B cell (primary cell): ENCODE measurements around the gene GPHN. TPM values are rescaled to one million over a fixed set of nuclear protein-coding genes. Genes with fewer than 3 reads are reported as not detected.

Experiments
- ATAC-seq: fragments of 200-7000 bp; cut with Tn5 transposase; one replicate; pipeline ENCODE4 v1.10.0; 2021; ENCODE audit warnings: low read depth, mild to moderate bottlenecking, moderate number of reproducible peaks, moderate library complexity
- CTCF ChIA-PET: fragments of 350-600 bp; sonication (Branson Sonifier 250); formaldehyde crosslinking; loops from one replicate; lab custom pipeline; 2021; ENCODE audit warnings: antibody characterized with exemption, inconsistent platforms; lab: Charles Lee
- POLR2A ChIA-PET: fragments of 350-600 bp; sonication (Branson Sonifier 250); formaldehyde crosslinking; loops from one replicate; lab custom pipeline; 2021; ENCODE audit warnings: antibody characterized with exemption; lab: Charles Lee
- DNase-seq: peaks from one replicate; pipeline ENCODE4 v3.0.0; 2013
- H2AFZ ChIP-seq: 2 replicates; pipeline ENCODE4 v1.6.1; 2012; ENCODE audit warnings: mild to moderate bottlenecking, low read depth, low read length; ENCODE audit not compliant: insufficient read depth, poor library complexity, severe bottlenecking
- H3K27ac ChIP-seq, 2 donors: 1 replicate in 1 of 2; 2 replicates in 1 of 2; pipeline ENCODE4 v1.5.1; 2012 to 2013; ENCODE audit warnings: low read length in 2 of 2, mild to moderate bottlenecking in 2 of 2, moderate library complexity in 1 of 2
- H3K27me3 ChIP-seq, 4 experiments: fragments of 200-600 bp in 1 of 4; sonication (generic) in 1 of 4; replicated peaks in 1 of 4; 1 replicate in 2 of 4; 2 replicates in 2 of 4; pipeline versions ENCODE4 v1.6.1 to v1.7.0; 2013 to 2016; ENCODE audit warnings: low read length in 3 of 4, mild to moderate bottlenecking in 2 of 4, mixed read lengths in 1 of 4, moderate library complexity in 1 of 4; ENCODE audit not compliant: insufficient read depth in 4 of 4, control insufficient read depth in 3 of 4; ENCODE audit errors: control extremely low read depth in 1 of 4
- H3K36me3 ChIP-seq, 2 experiments: replicated peaks in 1 of 2; 1 replicate in 1 of 2; 2 replicates in 1 of 2; pipeline versions ENCODE4 v1.6.1 to v1.7.1; 2013; ENCODE audit warnings: low read length in 1 of 2; ENCODE audit not compliant: insufficient read depth in 2 of 2, control insufficient read depth in 1 of 2; ENCODE audit errors: control extremely low read depth in 1 of 2, extremely low read depth in 1 of 2
- H3K4me1 ChIP-seq, 2 donors: fragments of 200-600 bp in 1 of 2; sonication (generic) in 1 of 2; 1 replicate in 1 of 2; 2 replicates in 1 of 2; pipeline versions ENCODE4 v1.5.1 to v1.6.1; 2013 to 2017; ENCODE audit warnings: low read length in 2 of 2; ENCODE audit not compliant: control insufficient read depth in 2 of 2, insufficient read depth in 2 of 2
- H3K4me2 ChIP-seq: replicated peaks from 2 replicates; pipeline ENCODE3; 2012; ENCODE audit warnings: mild to moderate bottlenecking, low read depth, low read length; ENCODE audit not compliant: poor library complexity, severe bottlenecking
- H3K4me3 ChIP-seq, 5 experiments: fragments of 200-600 bp in 1 of 5; sonication (generic) in 1 of 5; 1 replicate in 3 of 5; 2 replicates in 2 of 5; pipeline versions ENCODE4 v1.5.1 to v1.7.0; 2011 to 2016; ENCODE audit warnings: low read length in 4 of 5, mild to moderate bottlenecking in 4 of 5, low read depth in 2 of 5, control low read depth in 1 of 5, moderate library complexity in 1 of 5; ENCODE audit not compliant: insufficient read depth in 1 of 5; ENCODE audit errors: control extremely low read depth in 1 of 5, extremely low read depth in 1 of 5
- H3K79me2 ChIP-seq: fragments of 200-600 bp; sonication (generic); one replicate; pipeline ENCODE4 v1.6.0; 2016; ENCODE audit warnings: low read length; ENCODE audit not compliant: control insufficient read depth, insufficient read depth
- H3K9ac ChIP-seq: fragments of 200-600 bp; sonication (generic); 2 replicates; pipeline ENCODE4 v1.6.1; 2017; ENCODE audit warnings: mild to moderate bottlenecking, low read length, moderate library complexity
- H3K9me3 ChIP-seq, 3 donors: one replicate each; pipeline versions ENCODE4 v1.6.1 to v1.7.1; 2013; ENCODE audit warnings: low read length in 2 of 3; ENCODE audit not compliant: control insufficient read depth in 2 of 3, insufficient read depth in 1 of 3; ENCODE audit errors: control extremely low read depth in 1 of 3
- H4K20me1 ChIP-seq: 2 replicates; pipeline ENCODE4 v1.6.0; 2012; ENCODE audit warnings: mild to moderate bottlenecking, low read length; ENCODE audit not compliant: insufficient read depth, control insufficient read depth, poor library complexity, severe bottlenecking
- H3K27ac Mint-ChIP-seq: one replicate; pipeline ENCODE4 v1.8.0; 2021; ENCODE audit warnings: mixed read lengths
- H3K27me3 Mint-ChIP-seq: one replicate; pipeline ENCODE4 v1.8.0; 2021; ENCODE audit warnings: mixed read lengths
- H3K4me1 Mint-ChIP-seq: one replicate; pipeline ENCODE4 v1.8.0; 2021; ENCODE audit warnings: mixed read lengths
- H3K4me3 Mint-ChIP-seq: one replicate; pipeline ENCODE4 v1.8.0; 2021; ENCODE audit warnings: mixed read lengths
- H3K9me3 Mint-ChIP-seq: one replicate; pipeline ENCODE4 v1.8.0; 2022; ENCODE audit warnings: mixed read lengths; ENCODE audit not compliant: insufficient read depth
- EZH2 ChIP-seq: IDR thresholded peaks from 2 replicates; pipeline ENCODE4 v1.6.1; 2012; ENCODE audit warnings: borderline replicate concordance, low read depth, mild to moderate bottlenecking, moderate library complexity, low read length; ENCODE audit not compliant: insufficient read depth, poor library complexity, severe bottlenecking
- WGBS: methylation state at CpG from one replicate; pipeline ENCODE4 v1.1.5; 2013; ENCODE audit warnings: missing lambda C conversion rate; ENCODE audit not compliant: insufficient coverage; 5-methylcytosine and 5-hydroxymethylcytosine counted together
- intact Hi-C: fragments of 100-400 bp; cut with micrococcal nuclease; formaldehyde crosslinking; loops from one replicate; pipeline ENCODE4 v1.10.0; 2022
- polyA plus RNA-seq: library from polyadenylated mRNA; depleted of rRNA; stranded (reverse); fragments of >200 nt; gene quantifications from 2 replicates; pipeline ENCODE4 v1.2.3, GENCODE V29; 2012
- total RNA-seq, 2 donors: library from RNA; stranded (reverse); fragments of 120-200 nt in 1 of 2; gene quantifications; 1 replicate in 1 of 2; 2 replicates in 1 of 2; pipeline versions ENCODE4 v1.2.3 to v1.2.4, GENCODE V29; 2013 to 2022
- TF ChIP-seq, protein P1 (sequence below): fragments of 200-600 bp; IDR thresholded peaks from one replicate; pipeline ENCODE4 v1.8.0; 2022; ENCODE audit warnings: antibody characterized with exemption, mild to moderate bottlenecking

GPHN gene
- total and polyA plus RNA-seq, 2 donors (not counting 1 experiment from before 2014, with no cell fraction given), result 3.4 to 18.0 TPM

DNA sequence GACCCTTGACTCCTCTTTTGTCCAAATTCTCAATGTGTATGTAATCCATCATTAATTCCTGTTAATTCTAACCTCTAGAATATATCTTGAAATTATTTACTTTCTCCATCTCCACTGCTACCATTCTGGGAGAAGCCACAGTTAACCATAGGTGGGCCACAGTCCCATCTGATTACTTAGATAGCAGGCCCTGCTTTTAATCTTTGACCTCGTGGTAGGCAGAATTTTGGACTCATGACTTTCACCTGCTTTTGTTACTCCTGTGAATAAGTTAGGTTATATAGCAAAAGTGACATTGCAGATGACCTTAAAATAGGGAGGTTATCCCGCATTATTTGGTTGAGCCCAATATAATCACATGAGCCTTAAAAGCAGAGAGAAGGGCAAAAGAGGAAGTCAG lies 264.2 kb downstream of the GPHN start:
- H3K36me3 ChIP-seq, result no peaks in the 10 kb centered on the region
- no peak for ATAC-seq
- TF ChIP-seq EZH2, result no peak
- TF ChIP-seq, protein P1, sequence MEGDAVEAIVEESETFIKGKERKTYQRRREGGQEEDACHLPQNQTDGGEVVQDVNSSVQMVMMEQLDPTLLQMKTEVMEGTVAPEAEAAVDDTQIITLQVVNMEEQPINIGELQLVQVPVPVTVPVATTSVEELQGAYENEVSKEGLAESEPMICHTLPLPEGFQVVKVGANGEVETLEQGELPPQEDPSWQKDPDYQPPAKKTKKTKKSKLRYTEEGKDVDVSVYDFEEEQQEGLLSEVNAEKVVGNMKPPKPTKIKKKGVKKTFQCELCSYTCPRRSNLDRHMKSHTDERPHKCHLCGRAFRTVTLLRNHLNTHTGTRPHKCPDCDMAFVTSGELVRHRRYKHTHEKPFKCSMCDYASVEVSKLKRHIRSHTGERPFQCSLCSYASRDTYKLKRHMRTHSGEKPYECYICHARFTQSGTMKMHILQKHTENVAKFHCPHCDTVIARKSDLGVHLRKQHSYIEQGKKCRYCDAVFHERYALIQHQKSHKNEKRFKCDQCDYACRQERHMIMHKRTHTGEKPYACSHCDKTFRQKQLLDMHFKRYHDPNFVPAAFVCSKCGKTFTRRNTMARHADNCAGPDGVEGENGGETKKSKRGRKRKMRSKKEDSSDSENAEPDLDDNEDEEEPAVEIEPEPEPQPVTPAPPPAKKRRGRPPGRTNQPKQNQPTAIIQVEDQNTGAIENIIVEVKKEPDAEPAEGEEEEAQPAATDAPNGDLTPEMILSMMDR, result no peak
- ChIA-PET POLR2A (no interaction called here), CTCF (no interaction called here)
- H3K79me2 ChIP-seq, result no peaks in the 10 kb centered on the region
- no peak overlapping the region for H3K4me3 Mint-ChIP-seq
- H3K9ac ChIP-seq, result no peak overlapping the region
- no peaks in the 10 kb centered on the region for H3K4me1 ChIP-seq
- H3K4me1 Mint-ChIP-seq, result no peaks in the 10 kb centered on the region
- H3K4me2 ChIP-seq, result no peak overlapping the region
- no peak overlapping the region for H3K27ac Mint-ChIP-seq
- 86% methylated on average over 1 of the region's 2 CpGs for WGBS
- H4K20me1 ChIP-seq, result no peaks in the 10 kb centered on the region
- H3K27me3 Mint-ChIP-seq, result no peaks in the 10 kb centered on the region
- DNase-seq, result no peak
- no peak overlapping the region for H3K4me3 ChIP-seq
- no peaks in the 10 kb centered on the region for H3K9me3 ChIP-seq
- H3K9me3 Mint-ChIP-seq, result peaks cover 4% of the 10 kb centered on the region
- no peaks in the 10 kb centered on the region for H3K27me3 ChIP-seq
- intact Hi-C loops, result no loop called here
- H3K27ac ChIP-seq, result no peak overlapping the region
- no peak overlapping the region for H2AFZ ChIP-seq

DNA sequence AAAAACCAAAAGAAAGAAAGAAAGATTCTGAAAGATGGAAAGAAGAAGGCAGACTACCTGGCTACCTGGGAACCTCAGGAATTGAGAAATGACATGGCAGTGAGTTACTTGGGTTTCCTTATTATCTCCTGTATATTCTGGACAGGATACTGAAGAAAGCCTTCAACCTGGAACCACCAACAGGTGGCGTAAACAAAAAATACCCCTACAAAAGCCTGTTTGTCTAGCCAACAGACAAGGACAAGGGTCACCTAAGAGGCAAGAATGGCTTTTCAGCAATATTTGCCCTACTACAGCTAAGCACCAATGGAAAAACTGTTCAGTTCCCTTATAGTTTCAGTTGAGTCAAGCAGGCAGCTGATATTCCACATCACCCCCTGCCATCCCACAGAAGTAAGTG lies 274.9 kb downstream of the GPHN start:
- Histone ChIP-seq H2AFZ (no peak overlapping the region), H3K27me3 (no peaks in the 10 kb centered on the region), H3K9ac (no peak overlapping the region), H3K79me2 (no peaks in the 10 kb centered on the region), H3K4me1 (no peaks in the 10 kb centered on the region), H3K9me3 (no peaks in the 10 kb centered on the region), H3K4me2 (no peak overlapping the region), H3K4me3 (no peak overlapping the region), H3K27ac (no peak overlapping the region), H3K36me3 (no peaks in the 10 kb centered on the region), H4K20me1 (no peaks in the 10 kb centered on the region)
- DNase-seq (no peak), ATAC-seq (no peak)
- Mint-ChIP-seq H3K27ac (no peak overlapping the region), H3K27me3 (no peaks in the 10 kb centered on the region), H3K9me3 (peaks cover 2% of the 10 kb centered on the region), H3K4me3 (no peak overlapping the region), H3K4me1 (no peaks in the 10 kb centered on the region)
- intact Hi-C loops, result no loop called here
- WGBS, result 100% methylated on average over 1 of the region's 1 CpG
- ChIA-PET CTCF (no interaction called here), POLR2A (no interaction called here)
- TF ChIP-seq, protein P1, result no peak
- TF ChIP-seq EZH2, result no peak
